A549 (cell line): Measurements from ENCODE around the gene TSEN34. TPM values are rescaled to one million over a fixed set of nuclear protein-coding genes. Genes with fewer than 3 reads are reported as not detected.
"Not testable (repeated sequence)": the region's sequence is repeated elsewhere in the genome, so short reads cannot be mapped to it uniquely, and the experiment has no call there.

Experiments
- ATAC-seq, 2 experiments: fragments of 200-7000 bp in 1 of 2; fragments of >200 bp in 1 of 2; cut with Nextera tagmentation in 1 of 2; cut with Tn5 transposase in 1 of 2; 3 replicates each; pipeline versions ENCODE4 v1.8.0 to v1.9.1; 2018 to 2020; ENCODE audit warnings: mild to moderate bottlenecking in 1 of 2, moderate library complexity in 1 of 2
- CTCF ChIA-PET: fragments of 300-600 bp; sonication (Branson Sonifier 250); formaldehyde crosslinking; extraction: SDS; loops from one replicate; lab custom pipeline; 2021; ENCODE audit warnings: antibody characterized with exemption, inconsistent platforms; lab: Yijun Ruan, JAX
- POLR2A ChIA-PET: fragments of 350-600 bp; formaldehyde crosslinking; extraction: SDS; loops from one replicate; lab custom pipeline; 2021; ENCODE audit warnings: antibody characterized with exemption, inconsistent platforms; lab: Yijun Ruan, JAX
- DNase-seq, 2 experiments: peaks; one replicate each; pipeline versions ENCODE4 v3.0.0 to v3.0.0-alpha.2; 2011 to 2016; ENCODE audit warnings: low read depth in 1 of 2, low spot score in 1 of 2
- FAIRE-seq: peaks from 2 replicates; lab custom pipeline; 2011; peaks lifted over from hg19 to GRCh38; lab: Jason Lieb, UNC
- H3K27ac ChIP-seq, 2 experiments: fragments of >200 bp; sonication (Bioruptor Twin); formaldehyde crosslinking; 3 replicates each; pipeline ENCODE4 v1.5.1; 2016 to 2017
- H3K4me1 ChIP-seq: fragments of >200 bp; sonication (Bioruptor Twin); formaldehyde crosslinking; 3 replicates; pipeline ENCODE4 v1.6.1; 2016
- H3K4me2 ChIP-seq: fragments of >200 bp; sonication (Bioruptor Twin); formaldehyde crosslinking; 3 replicates; pipeline ENCODE4 v1.6.1; 2016
- H3K4me3 ChIP-seq: fragments of >200 bp; sonication (Bioruptor Twin); formaldehyde crosslinking; 3 replicates; pipeline ENCODE4 v1.5.1; 2016
- H3K9me3 ChIP-seq: fragments of >200 bp; sonication (Bioruptor Twin); formaldehyde crosslinking; 3 replicates; pipeline ENCODE4 v1.6.1; 2016
- CEBPB ChIP-seq, 2 experiments: fragments of >200 bp in 1 of 2; sonication (Bioruptor Twin) in 1 of 2; formaldehyde crosslinking in 1 of 2; IDR thresholded peaks; 2 replicates each; pipeline ENCODE4 v1.6.1; 2012 to 2016
- CHD2 ChIP-seq: fragments of 150-350 bp; IDR thresholded peaks from 2 replicates; pipeline ENCODE4 v1.6.1; 2014; ENCODE audit warnings: low read length; ENCODE audit not compliant: partially characterized antibody
- CTCF ChIP-seq: fragments of >200 bp; sonication (Bioruptor Twin); formaldehyde crosslinking; IDR thresholded peaks from 3 replicates; pipeline ENCODE4 v1.5.1; 2016
- FOSL2 ChIP-seq, 2 experiments: fragments of 450-650 bp in 1 of 2; fragments of >200 bp in 1 of 2; sonication (Bioruptor Twin) in 1 of 2; formaldehyde crosslinking; IDR thresholded peaks; 2 replicates each; pipeline versions ENCODE4 v1.5.0 to v1.6.1; 2016 to 2020; ENCODE audit warnings: mild to moderate bottlenecking in 1 of 2, moderate library complexity in 1 of 2
- GATA3 ChIP-seq: IDR thresholded peaks from 2 replicates; pipeline ENCODE4 v1.6.1; 2012; ENCODE audit warnings: borderline replicate concordance
- HDAC2 ChIP-seq: fragments of 200-600 bp; sonication (generic); IDR thresholded peaks from 2 replicates; pipeline ENCODE4 v1.6.1; 2016
- HEYL ChIP-seq: fragments of 250-450 bp; sonication (Bioruptor Pico); IDR thresholded peaks from 2 replicates; pipeline ENCODE4 v1.8.0; 2021; ENCODE audit warnings: mild to moderate bottlenecking, moderate library complexity
- HMGXB4 ChIP-seq: fragments of 250-450 bp; sonication (Bioruptor Pico); IDR thresholded peaks from 2 replicates; pipeline ENCODE4 v1.5.0; 2021; ENCODE audit warnings: mild to moderate bottlenecking, moderate library complexity, borderline replicate concordance
- HOXA7 ChIP-seq: fragments of 250-450 bp; sonication (Bioruptor Pico); IDR thresholded peaks from 2 replicates; pipeline ENCODE4 v1.5.0; 2020; ENCODE audit warnings: mild to moderate bottlenecking, moderate library complexity
- HOXB13 ChIP-seq: fragments of 250-450 bp; sonication (Bioruptor Pico); IDR thresholded peaks from 2 replicates; pipeline ENCODE4 v1.5.0; 2020; ENCODE audit warnings: low read depth, mild to moderate bottlenecking, moderate library complexity
- MAFK ChIP-seq: fragments of 450-650 bp; IDR thresholded peaks from 2 replicates; pipeline ENCODE4 v1.6.1; 2014; ENCODE audit not compliant: partially characterized antibody
- MYC ChIP-seq: IDR thresholded peaks from 2 replicates; pipeline ENCODE4 v1.6.1; 2012; ENCODE audit warnings: mild to moderate bottlenecking, inconsistent platforms, low read length, improper control_type of control experiment, borderline replicate concordance
- NR3C1 ChIP-seq: fragments of >200 bp; sonication (Bioruptor Twin); formaldehyde crosslinking; IDR thresholded peaks from 3 replicates; pipeline ENCODE4 v1.6.1; 2017
- PBX3 ChIP-seq: IDR thresholded peaks from 2 replicates; pipeline ENCODE4 v1.6.1; 2012
- POLR2A ChIP-seq: IDR thresholded peaks from 2 replicates; pipeline ENCODE4 v1.6.1; 2012; ENCODE audit warnings: mild to moderate bottlenecking, low read length
- RCOR1 ChIP-seq: fragments of 150-350 bp; IDR thresholded peaks from 2 replicates; pipeline ENCODE4 v1.6.1; 2014; ENCODE audit warnings: antibody characterized with exemption, low read length, low read depth
- SMC3 ChIP-seq: fragments of >200 bp; sonication (Bioruptor Twin); formaldehyde crosslinking; IDR thresholded peaks from 3 replicates; pipeline ENCODE4 v1.6.1; 2018; ENCODE audit warnings: inconsistent platforms
- WGBS: methylation state at CpG from one replicate; pipeline ENCODE4 v1.1.6; 2017; ENCODE audit errors: missing lambda C conversion rate; 5-methylcytosine and 5-hydroxymethylcytosine counted together
- polyA plus RNA-seq, 4 experiments: library from polyadenylated mRNA; depleted of rRNA in 3 of 4; stranded (reverse); fragments of >200 nt; fragmentation: RNase III in 1 of 4; extraction: RNeasy Plus Mini Kit Qiagen cat#74134 plus additional on column Dnase treatment in 1 of 4; gene quantifications; 2 replicates in 3 of 4; 3 replicates in 1 of 4; pipeline ENCODE4 v1.2.3, GENCODE V29; 2011 to 2017

TSEN34 gene
- polyA plus RNA-seq, 2 of the 4 experiments (the other 2 are of a cell fraction) = 53.4 to 90.9 TPM

- no peak; the same call in 1 of the 2 replicates for TF ChIP-seq GATA3
- TF ChIP-seq MAFK = no peak
- no peak for TF ChIP-seq NR3C1
- TF ChIP-seq MYC = peak; percentile 55; the same call in 1 of the 2 replicates
- TF ChIP-seq HOXA7 (CRISPR knock-in tag) = no peak
- TF ChIP-seq CHD2 = no peak
- TF ChIP-seq HDAC2 = no peak
- TF ChIP-seq RCOR1 = no peak
- TF ChIP-seq SMC3 = no peak
- TF ChIP-seq CEBPB (IDR thresholded peaks at IDR 0.05) = peak; percentile 65 to 93; a peak in 3 of 4 replicates
- 0 out of 2 replicates have a peak, but pooled peaks have one; percentile 30 for TF ChIP-seq HEYL (CRISPR knock-in tag)
- no peak for TF ChIP-seq POLR2A
- no peak for TF ChIP-seq HMGXB4
- TF ChIP-seq, all 56 proteins: peak for 7
Observed at GRCh38 chr19:54209811-54210494, 18.8 kb downstream of the TSEN34 start (continued).

- DNase-seq = no peak
- 93% methylated on average over 12 of the region's 12 CpGs for WGBS
- H3K4me1 ChIP-seq = peaks cover 51% of the 10 kb centered on the region
- ChIA-PET POLR2A (interaction anchor here (3.2 to 4.5 kb wide), 2 partner anchors 11 to 21 kb away, joined by 33 to 47 read pairs; partner anchors contain the start of genes MBOAT7, RPS9 and TSEN34), CTCF (interaction anchor here (0.8 to 2.3 kb wide), 6 partner anchors 13 to 179 kb away, joined by 3 to 7 read pairs (median 3); no protein-coding TSS in a partner anchor)
- TF ChIP-seq HOXB13 (CRISPR knock-in tag) (no peak), CTCF (no peak), PBX3 (0 out of 2 replicates have a peak, but pooled peaks have one; percentile 11), FOSL2 (IDR thresholded peaks at IDR 0.05) (no peak), FOSL2 (CRISPR knock-in tag; IDR thresholded peaks at IDR 0.05) (no peak)
- H3K27ac ChIP-seq = peak overlapping the region in 1 of 2 experiments; percentile 42; a peak in 1 of 6 replicates
- H3K4me3 ChIP-seq = no peak overlapping the region
- no peak for FAIRE-seq
- ATAC-seq = peak; percentile 4 to 21; a peak in 3 of 6 replicates
- peak overlapping the region; percentile 93; the same call in 2 of the 3 replicates for H3K4me2 ChIP-seq
- no peaks in the 10 kb centered on the region for H3K9me3 ChIP-seq
Observed at GRCh38 chr19:54211235-54211634, 20.1 kb downstream of the TSEN34 start.

- H3K27ac ChIP-seq, H3K4me2 ChIP-seq, ATAC-seq, FAIRE-seq, H3K4me3 ChIP-seq, DNase-seq, POLR2A ChIA-PET, H3K9me3 ChIP-seq: not testable (repeated sequence)
- 77% methylated on average over 4 of the region's 5 CpGs for WGBS
- peaks cover 22% of the 10 kb centered on the region for H3K4me1 ChIP-seq
- CTCF ChIA-PET = interaction anchor here (0.6 to 1.8 kb wide), 2 partner anchors 18 to 211 kb away, joined by 3 to 5 read pairs; no protein-coding TSS in a partner anchor
Observed at GRCh38 chr19:54214217-54214616, 23.1 kb downstream of the TSEN34 start.

- not testable (repeated sequence) for FAIRE-seq
- WGBS = 95% methylated on average over 9 of the region's 19 CpGs
Observed at GRCh38 chr19:54214734-54215133, 23.6 kb downstream of the TSEN34 start.

More at GRCh38 chr19:54214734-54215133, 23.6 kb downstream of the TSEN34 start:
- H3K4me3 ChIP-seq, H3K4me2 ChIP-seq, H3K9me3 ChIP-seq, DNase-seq, ATAC-seq, H3K27ac ChIP-seq, POLR2A ChIA-PET: not testable (repeated sequence)
- CTCF ChIA-PET = interaction anchor here (0.6 to 1.2 kb wide), 2 partner anchors 46 to 327 kb away, joined by 3 read pairs; no protein-coding TSS in a partner anchor
- peaks cover 16% of the 10 kb centered on the region for H3K4me1 ChIP-seq
